22Rv1 (cell line): ENCODE results near the gene NEURL1.

ENCODE experiments used
- ZFX ChIP-seq: fragments of 450-650 bp; IDR thresholded peaks from 2 replicates; pipeline ENCODE4 v1.6.1; 2017; ENCODE audit warnings: antibody characterized with exemption, borderline replicate concordance
- TF ChIP-seq, protein P1 (sequence below): fragments of 450-650 bp; IDR thresholded peaks from 2 replicates; pipeline ENCODE4 v1.5.1; 2017; ENCODE audit warnings: mild to moderate bottlenecking

GRCh38 chr10:103469201-103469600 is 24.3 kb upstream of the NEURL1 start:
- TF ChIP-seq, protein P1, sequence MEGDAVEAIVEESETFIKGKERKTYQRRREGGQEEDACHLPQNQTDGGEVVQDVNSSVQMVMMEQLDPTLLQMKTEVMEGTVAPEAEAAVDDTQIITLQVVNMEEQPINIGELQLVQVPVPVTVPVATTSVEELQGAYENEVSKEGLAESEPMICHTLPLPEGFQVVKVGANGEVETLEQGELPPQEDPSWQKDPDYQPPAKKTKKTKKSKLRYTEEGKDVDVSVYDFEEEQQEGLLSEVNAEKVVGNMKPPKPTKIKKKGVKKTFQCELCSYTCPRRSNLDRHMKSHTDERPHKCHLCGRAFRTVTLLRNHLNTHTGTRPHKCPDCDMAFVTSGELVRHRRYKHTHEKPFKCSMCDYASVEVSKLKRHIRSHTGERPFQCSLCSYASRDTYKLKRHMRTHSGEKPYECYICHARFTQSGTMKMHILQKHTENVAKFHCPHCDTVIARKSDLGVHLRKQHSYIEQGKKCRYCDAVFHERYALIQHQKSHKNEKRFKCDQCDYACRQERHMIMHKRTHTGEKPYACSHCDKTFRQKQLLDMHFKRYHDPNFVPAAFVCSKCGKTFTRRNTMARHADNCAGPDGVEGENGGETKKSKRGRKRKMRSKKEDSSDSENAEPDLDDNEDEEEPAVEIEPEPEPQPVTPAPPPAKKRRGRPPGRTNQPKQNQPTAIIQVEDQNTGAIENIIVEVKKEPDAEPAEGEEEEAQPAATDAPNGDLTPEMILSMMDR: no peak
- no peak for TF ChIP-seq ZFX
